HG02981 (cell line): ENCODE measurements around the gene CASKIN1.
"Not testable (repeated sequence)": the region's sequence is repeated elsewhere in the genome, so short reads cannot be mapped to it uniquely, and the experiment has no call there.

ENCODE experiments used
- ATAC-seq: cut with Tn5 transposase; IDR thresholded peaks from one replicate; pipeline ENCODE4 v1.9.1; 2021; ENCODE audit warnings: mild to moderate bottlenecking, moderate library complexity; ENCODE audit not compliant: unreplicated experiment

The CASKIN1 gene

DNA sequence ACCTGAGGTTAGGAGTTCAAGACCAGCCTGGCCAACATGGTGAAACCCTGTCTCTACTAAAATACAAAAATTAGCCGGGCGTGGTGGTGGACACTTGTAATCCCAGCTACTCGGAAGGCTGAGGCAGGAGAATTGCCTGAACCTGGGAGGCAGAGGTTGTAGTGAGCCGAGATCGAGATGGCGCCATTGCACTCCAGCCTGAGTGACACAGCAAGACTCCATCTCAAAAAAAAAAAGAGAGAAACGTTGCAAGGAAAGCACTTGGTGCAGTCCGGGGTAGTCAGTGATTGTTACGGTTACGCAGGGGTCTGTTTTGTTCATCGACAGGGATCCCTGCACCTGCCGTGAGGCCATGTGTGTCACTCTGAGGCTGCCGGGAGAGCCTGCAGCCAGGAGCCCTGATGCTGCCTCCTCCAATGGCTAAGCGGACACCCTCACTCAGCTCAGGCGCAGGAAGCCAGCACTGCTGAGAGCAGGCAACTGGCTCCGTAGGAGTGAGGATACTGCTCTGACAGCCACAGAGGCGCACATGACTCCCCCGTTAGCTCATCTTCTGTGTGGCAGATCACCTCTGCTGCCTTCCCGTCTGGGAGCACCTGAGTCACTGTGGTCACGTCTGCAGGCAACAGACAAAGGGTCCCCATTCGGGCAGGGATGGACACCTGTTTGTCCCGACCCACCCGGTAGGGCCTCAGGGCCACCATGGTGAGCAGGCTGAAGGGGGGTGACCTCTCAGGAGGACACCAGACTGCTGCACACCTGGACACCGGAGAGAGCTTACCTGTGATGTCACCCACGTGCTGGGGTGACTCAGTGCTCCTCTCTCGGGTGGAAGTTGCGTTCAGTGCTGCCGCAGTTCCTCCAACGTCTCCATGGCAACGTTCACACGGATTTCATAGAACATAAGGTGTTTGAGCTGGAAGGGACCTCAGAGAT is 53.2 kb downstream of the CASKIN1 start:
- ATAC-seq: no peak

DNA sequence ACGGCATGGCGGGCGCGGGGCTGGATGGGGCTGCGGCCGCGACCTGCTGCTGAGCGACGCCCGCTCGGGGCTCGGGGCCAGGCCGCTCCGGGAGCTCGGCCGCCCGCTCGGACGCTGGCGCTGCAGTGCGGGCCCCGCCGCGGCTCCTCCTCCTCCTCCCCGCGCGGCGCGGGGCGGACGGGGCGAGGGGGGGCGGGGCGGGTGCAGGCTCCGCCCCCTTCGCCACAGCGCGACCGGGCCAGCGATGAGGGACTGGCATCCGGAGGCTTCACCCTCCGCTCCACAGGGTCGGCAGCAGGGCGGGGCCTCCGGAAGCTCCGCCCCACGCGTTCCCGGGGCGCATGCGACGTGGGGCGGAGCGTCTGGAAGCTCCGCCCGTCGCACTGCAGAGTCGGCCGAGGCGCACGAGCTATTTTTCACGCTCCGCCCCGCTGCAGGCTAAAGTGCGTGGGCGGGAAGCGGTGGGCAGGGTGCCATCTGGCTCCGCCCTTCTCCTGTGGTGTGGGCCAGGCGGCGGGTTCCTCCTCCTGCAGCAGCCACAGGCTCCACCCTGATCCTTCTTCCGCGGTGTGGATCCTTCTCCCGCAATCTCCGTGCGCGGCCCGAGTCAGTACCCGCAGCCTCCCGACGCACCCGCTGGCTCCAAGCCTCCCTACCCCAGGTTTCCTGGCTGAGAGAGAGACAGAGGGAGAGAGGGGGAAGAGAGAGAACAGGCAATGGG is 60.5 kb downstream of the CASKIN1 start, which contains the start of gene PKD1:
Gene PKD1 (minus strand): TSS at position 129 of the 721 bp plus-strand sequence. CDS start 209 bp downstream, outside the sequence.
- ATAC-seq: not testable (repeated sequence)

DNA sequence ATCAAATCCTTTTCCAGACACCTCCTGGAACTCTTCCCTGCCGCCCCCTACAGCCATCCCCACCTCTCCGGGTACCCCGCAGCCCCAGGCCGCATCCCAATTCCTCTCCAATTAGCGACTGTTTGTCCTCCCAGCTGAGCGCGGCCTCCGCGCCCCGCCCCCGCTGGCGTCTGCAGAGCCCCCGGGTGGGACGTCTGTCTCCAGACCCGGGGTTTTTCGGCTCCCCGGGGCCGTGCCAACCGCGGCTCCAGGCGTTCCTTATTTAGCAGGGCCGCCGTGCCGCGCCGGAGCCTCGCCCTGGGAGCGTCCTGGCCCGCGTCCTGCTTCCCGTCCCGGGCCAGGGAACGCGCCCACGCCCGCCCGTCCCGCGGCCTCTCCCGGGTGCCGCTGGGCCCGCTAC is 61.3 kb downstream of the CASKIN1 start:
- not testable (repeated sequence) for ATAC-seq

DNA sequence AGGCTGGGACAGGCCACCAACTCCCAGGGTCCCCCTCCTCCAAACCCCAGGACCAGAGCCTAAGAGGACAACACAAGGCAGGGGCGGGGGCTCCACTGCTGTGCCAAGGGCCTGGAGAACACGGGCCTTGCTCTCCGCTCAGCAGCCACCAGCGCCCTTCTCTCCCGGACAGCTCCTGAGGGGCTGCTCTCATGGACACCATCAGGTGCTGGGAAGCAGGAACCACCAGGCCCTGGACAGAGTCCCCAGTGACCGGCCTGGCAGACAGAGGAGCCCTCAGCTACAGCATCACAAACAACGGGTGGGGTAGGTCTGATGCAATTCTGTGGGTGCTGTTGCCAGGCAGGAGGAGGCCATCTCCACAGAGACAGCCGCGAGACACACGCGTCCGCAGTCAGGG is 62.6 kb downstream of the CASKIN1 start:
- not testable (repeated sequence) for ATAC-seq

DNA sequence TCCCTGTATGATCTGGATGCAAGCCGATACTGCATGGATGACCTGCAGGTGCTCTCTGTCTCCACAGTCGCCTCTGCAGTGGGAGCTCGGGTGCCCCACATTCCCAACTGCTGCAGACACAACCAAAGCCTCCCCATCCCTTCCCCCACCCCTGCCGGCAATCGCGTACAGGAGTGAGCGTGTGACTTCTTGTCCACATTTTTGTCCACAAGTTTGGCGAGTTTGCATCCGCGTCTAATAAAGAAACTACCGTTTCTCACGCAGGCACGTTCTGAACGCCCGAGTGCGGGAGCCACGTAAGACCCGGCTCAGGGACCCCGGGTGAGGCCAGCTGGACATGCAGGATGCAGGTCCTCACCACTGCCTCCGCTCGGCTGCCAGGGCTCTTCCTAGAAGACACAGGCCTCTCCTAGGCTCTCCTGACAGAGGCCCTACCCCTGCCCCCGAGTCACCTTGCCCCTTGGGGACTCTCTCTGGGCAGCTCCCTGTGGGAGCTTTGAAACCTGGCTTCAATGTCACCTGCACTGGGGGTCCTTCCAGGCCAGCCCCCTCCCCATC is 66.4 kb downstream of the CASKIN1 start:
- ATAC-seq: not testable (repeated sequence)

DNA sequence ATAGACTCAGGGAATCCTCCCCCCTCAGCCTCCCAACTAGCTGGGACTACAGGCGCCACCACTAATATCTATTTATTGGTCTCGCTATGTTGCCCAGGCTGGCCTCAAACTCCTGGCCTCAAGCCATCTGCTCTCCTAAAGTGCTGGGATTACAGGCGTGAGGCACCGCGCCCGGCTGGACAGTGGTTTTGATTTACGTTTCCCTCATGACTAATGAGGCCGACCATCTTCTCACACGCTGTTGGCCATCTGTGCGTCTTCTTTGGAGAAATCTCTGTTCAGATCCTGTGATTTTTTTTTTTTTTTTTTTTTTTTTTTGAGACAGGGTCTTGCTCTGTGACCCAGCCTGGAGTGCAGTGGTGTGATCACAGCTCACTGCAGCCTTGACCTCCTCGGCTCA is 67.2 kb downstream of the CASKIN1 start:
- ATAC-seq: not testable (repeated sequence)

DNA sequence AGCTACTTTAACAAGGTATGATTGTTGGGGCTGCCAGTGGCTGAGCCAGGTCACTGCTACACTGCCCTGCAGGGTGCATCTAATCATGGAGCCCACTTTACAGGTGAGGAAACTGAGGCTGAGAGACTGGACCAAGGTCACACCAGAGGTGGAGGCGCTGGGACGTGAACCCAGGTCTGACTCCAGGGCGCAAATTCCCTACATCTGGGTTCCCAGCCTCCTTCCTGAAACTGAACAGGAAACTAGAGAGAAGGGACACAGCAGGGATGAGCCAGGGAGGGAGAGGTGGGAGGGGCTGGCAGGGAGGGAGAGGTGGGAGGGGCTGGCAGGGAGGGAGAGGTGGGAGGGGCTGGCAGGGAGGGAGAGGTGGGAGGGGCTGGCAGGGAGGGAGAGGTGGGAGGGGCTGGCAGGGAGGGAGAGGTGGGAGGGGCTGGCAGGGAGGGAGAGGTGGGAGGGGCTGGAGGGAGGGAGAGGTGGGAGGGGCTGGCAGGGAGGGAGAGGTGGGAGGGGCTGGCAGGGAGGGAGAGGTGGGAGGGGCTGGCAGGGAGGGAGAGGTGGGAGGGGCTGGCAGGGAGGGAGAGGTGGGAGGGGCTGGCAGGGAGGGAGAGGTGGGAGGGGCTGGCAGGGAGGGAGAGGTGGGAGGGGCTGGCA is 68.7 kb downstream of the CASKIN1 start:
- not testable (repeated sequence) for ATAC-seq
